ENCODE data around the gene RPP25L. TPM values are rescaled to one million over a fixed set of nuclear protein-coding genes. Genes with fewer than 3 reads are reported as not detected.

The RPP25L gene
- total RNA-seq, 1 donor from 2014 or later, result 21.0 TPM

GRCh38 chr9:34590381-34591247 lies 21.3 kb downstream of the RPP25L start:
- intact Hi-C loops (cut with micrococcal nuclease), result loop anchor here (1.0 to 2.0 kb wide), 6 partner anchors 13 to 186 kb away; partner anchors contain the start of gene ARID3C

GRCh38 chr9:34589636-34590380 lies 22.1 kb downstream of the RPP25L start, which contains the start of gene CNTFR:
TSS of gene CNTFR (minus strand) at chr9:34589724. CDS start at chr9:34568981, 20,743 bp downstream.
- intact Hi-C loops (cut with micrococcal nuclease), result loop anchor here (2.0 kb wide), 1 partner anchor 39 kb away; the partner anchor contains the start of gene ARID3C

DNA sequence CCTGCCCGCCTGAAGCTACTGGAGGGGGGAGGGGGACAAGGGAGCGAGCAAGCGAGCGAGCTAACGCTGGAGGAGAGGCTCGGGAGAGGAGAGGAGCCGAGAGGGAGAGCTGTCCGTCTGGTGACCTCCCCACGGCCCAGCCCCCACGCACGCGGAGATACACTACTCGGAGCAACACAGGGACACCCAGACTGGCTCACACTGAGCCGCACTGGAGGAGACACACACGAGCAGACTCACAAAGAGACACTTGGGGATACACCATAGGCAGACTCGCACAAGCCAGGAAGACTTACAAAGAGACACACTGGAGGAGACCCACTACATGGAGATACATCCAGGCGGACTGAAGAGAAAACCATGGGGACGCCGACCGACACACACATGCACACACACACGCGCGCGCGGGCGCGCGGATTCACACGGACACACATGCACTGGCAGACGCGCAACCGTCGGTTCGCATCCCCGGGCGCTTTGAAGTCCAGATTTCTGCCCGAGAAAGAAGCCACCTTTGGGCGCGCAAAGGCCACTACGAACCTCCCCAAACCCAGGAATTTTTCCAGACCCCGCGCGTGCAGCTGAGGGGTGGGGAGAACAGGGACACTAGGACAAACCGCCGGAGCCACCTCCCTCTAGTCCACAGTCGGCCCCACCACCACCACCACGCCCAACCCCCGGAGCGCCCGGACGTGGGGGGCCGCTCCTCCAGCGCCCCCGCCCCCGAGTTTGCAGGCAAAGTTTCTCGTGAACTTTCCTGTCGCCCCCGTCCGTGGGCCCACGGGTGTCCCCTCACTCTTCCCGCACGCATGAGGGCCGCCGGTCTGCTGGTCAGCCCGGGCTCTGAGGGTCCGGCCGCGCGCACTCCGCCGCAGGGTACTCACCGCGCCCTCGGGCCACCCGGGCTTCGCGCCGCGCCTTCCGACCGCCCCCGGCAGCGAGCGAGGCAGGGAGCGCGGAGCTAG lies 22.9 kb downstream of the RPP25L start:
- intact Hi-C loops (cut with micrococcal nuclease), result no loop called here

DNA sequence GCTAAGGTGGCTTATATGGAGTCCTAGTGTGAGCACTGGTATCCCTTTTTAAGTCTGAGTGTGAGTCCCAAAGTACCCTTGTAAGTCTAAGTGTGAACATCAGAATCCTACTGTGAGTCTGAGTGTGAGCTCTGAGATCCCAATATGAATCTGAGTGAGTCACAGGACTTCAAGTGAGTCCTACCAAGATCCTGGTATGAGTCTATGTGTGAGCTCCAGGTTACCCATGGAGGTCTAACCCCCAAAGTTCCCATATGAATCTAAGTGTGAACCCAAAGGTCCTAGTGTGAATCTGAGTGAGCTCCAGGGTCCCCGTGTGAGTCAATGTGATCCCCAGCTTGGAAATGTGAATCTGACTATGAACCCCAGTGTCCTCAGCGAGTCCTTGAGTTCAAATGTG lies 24.6 kb downstream of the RPP25L start:
- intact Hi-C loops (cut with micrococcal nuclease), result no loop called here

DNA sequence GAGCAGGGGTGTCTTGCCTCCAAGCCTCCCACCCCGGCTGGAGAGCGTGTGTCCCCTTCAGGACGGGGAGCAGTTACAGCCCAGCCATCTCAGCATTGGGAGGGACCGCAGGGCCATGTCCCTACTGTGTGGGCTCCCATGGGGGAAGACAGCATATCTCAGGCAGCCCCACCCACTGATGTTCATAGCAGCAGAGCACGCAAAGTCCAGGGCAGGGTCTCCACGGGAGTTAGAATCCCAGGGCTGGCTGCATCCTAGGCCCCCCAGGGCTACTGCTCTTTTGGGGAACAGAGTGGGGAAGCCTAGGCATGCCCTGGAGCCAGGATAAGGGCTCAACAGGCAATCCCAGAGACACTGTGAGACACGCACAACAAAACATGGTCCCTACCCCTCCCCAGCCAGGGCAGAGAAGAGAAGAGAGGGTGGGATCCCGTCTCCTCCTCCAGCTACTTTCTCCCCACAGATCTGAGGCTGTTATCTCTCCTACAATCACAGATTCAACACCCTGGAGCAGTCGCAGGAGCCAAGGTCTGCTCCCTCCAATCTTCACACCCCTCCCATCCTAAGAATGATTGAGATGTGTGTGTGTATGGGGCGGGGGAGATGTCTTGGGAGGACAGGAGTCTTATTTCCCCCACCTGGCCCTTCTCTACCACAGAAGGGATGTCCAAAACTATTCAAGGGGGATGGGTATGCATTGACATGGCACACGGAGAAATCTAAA lies 25.8 kb downstream of the RPP25L start:
- intact Hi-C loops (cut with micrococcal nuclease), result no loop called here

DNA sequence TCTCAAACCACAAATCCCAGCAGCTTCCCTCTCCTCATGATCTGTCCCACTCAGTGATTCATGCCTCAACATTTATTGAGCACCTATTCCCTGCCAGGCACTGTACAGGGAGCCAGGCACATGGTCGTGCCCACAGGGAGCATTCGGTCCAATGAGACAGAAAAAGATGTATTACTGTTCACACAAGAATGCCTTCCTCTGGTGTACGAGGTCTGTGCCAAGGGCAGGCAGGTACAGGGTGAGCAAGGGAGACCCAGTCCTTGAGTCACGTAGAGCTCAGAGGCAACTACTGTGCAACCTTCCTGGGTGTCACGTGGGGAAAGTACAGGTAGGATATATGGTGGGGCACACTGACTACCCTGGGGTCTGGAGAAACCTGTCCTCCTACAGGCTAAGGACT lies 26.9 kb downstream of the RPP25L start:
- intact Hi-C loops (cut with micrococcal nuclease), result no loop called here

DNA sequence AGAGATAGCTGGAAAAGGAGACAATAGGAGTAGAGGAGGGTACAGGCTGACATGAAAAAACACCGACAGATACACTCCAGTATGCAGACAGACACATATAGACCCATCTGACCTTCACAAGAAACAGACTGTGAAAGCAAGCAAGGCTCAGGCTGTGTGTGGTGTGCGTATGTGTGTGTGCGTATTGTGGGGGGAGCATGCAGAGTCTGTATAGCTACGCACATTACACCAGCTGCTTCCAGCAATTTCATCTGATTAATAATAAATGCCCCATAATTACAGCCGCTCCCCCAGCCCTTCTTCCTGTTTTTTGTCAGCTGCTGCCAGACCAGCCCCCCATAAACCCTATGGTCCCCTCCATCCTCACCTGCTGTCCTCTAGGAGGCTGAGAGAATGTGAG lies 29.1 kb downstream of the RPP25L start:
- intact Hi-C loops (cut with micrococcal nuclease), result no loop called here

DNA sequence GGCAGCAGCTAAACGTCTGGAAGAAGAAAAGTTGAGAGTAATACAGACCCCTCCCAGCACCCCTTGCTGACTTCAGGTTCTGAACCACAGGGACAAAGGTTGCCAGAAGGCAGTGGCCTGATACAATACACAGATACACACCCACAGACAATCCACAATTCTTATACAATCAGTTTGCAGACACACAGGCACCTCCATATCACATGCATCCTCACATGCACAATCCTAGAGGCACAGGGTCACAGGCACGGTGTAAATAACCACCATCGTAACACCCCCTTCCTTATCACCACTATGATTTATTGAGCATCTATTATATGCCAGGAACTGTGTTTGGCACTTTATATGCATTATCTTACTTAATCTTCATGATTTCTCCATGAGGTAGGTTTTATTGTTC lies 30.6 kb downstream of the RPP25L start:
- intact Hi-C loops (cut with micrococcal nuclease), result no loop called here

DNA sequence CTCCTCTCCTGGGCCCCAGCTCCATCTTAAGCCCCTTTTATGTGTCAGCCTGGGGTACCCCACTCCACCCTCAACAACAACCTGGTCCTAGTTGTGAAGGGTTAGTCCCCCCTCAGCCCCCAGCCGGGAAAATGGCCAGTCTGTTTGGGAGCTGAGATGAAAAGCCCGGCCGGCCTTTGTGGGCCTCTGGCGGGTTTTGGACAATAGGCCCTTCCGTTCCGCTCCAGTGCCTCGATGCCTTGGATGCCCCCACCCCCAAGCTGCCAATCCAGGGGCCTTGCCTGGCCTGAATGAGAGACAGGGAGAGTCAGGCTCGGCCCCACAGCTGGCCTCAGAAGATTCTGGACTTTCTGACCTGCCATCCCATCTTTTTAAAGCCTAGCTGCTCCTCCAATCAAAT lies 31.5 kb downstream of the RPP25L start:
- intact Hi-C loops (cut with micrococcal nuclease), result no loop called here

- intact Hi-C loops (cut with micrococcal nuclease), result no loop called here
These were observed 32.1 kb downstream of the RPP25L start for GRCh38 chr9:34579808-34580163.

GRCh38 chr9:34579104-34579807 lies 32.6 kb downstream of the RPP25L start:
- intact Hi-C loops (cut with micrococcal nuclease), result no loop called here

- intact Hi-C loops (cut with micrococcal nuclease), result no loop called here
These were observed 33.4 kb downstream of the RPP25L start for GRCh38 chr9:34578241-34579103.

GRCh38 chr9:34577400-34578240 lies 34.3 kb downstream of the RPP25L start:
- intact Hi-C loops (cut with micrococcal nuclease), result no loop called here

DNA sequence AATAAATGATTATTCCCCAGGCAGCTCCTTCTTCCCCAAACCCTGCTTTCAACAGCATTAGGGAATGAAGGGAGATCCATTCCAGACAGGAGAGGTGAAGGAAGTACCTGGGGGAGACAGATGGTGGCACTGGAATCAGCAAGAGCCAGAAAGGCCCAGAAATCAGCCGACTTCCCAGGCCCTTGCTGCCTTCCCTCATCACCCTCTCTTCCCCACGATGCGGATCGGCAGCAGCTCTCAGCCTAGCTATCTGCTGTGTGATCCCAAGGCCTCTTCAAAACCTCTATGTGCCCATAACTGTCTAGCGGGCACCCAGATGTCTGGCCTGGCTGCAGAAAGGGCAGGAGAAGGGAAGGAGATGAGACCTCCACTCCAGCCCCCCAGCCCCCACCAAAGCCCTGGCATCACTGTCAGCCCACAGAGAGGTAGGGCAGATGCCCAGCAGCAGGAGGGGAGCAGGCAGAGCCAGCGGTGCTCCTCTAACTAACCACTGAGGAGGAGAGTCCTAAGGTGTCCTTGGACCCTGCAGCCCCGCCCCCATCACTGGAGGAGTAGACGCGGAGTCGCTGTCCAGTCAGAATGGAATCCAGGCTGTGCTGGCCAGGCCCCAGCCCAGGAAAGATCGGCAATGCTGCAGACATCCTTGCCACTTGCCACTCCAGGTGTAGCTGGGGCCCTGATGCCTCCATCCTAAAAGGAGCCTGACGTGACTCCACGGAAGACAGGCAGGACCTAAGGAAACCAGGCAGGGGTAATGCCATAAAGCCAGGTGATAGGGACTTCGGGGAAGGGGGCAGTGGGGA lies 35.1 kb downstream of the RPP25L start:
- intact Hi-C loops (cut with micrococcal nuclease), result no loop called here

- intact Hi-C loops (cut with micrococcal nuclease), result no loop called here
These were observed 35.9 kb downstream of the RPP25L start for GRCh38 chr9:34575862-34576596.

GRCh38 chr9:34575241-34575640 lies 36.7 kb downstream of the RPP25L start:
- intact Hi-C loops (cut with micrococcal nuclease), result no loop called here

DNA sequence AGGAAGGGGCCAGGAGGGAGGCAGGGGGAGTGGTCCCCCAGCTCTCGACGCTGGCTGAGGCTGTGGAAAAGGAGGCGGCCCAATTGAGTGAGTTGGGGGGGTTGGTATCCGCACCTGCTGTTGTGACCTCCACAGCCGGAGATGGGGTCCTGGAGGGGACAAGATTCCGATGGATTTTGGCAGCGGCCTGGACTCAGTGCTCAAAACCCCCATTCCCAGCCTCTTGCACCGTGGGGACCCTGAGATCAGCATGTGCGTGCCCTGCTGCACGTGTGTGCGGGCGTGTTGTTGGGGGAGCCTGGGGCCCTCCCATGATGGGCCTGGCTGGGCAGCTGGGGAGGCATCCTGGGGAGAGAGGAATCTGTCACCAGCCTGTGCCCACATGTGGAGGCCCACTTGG lies 37.3 kb downstream of the RPP25L start:
- intact Hi-C loops (cut with micrococcal nuclease), result no loop called here
